Activated T-helper 17 cell treated with anti-CD3 and anti-CD28 coated beads, Interleukin-2, amount 50 U/mL, for 72 hours (primary cell): ENCODE results near the gene GOLGA1. TPM values are rescaled to one million over a fixed set of nuclear protein-coding genes. Genes with fewer than 3 reads are reported as not detected.

Experiments used
- ATAC-seq: fragments of 150-1000 bp; cut with Tn5 transposase; replicated peaks from 2 replicates; pipeline ENCODE4 v1.10.0; 2021; ENCODE audit warnings: mild to moderate bottlenecking, moderate library complexity
- H3K27ac Mint-ChIP-seq: one replicate; pipeline ENCODE4 v1.8.0; 2022; ENCODE audit warnings: mixed read lengths
- H3K27me3 Mint-ChIP-seq: one replicate; pipeline ENCODE4 v1.8.0; 2022; ENCODE audit warnings: mixed read lengths
- H3K36me3 Mint-ChIP-seq: one replicate; pipeline ENCODE4 v1.8.0; 2022; ENCODE audit warnings: low read depth, mild to moderate bottlenecking, mixed read lengths
- H3K4me1 Mint-ChIP-seq: one replicate; pipeline ENCODE4 v1.8.0; 2022; ENCODE audit warnings: mixed read lengths
- H3K4me3 Mint-ChIP-seq: one replicate; pipeline ENCODE4 v1.8.0; 2022; ENCODE audit warnings: mild to moderate bottlenecking, mixed read lengths
- H3K9me3 Mint-ChIP-seq: one replicate; pipeline ENCODE4 v1.8.0; 2022; ENCODE audit warnings: mixed read lengths
- total RNA-seq, 2 donors: library from RNA; stranded (reverse); gene quantifications; one replicate each; pipeline ENCODE4 v1.2.3, GENCODE V29; 2022

Gene GOLGA1
- total RNA-seq, 2 donors from 2014 or later: 19.7 to 39.8 TPM

GRCh38 chr9:124868511-124869465 is 72.1 kb downstream of the GOLGA1 start:
- H3K9me3 Mint-ChIP-seq: no peaks in the 10 kb centered on the region
- peak overlapping the region; percentile 90 for H3K4me3 Mint-ChIP-seq
- H3K27me3 Mint-ChIP-seq: no peaks in the 10 kb centered on the region
- ATAC-seq: peak; percentile 72
- peaks cover 57% of the 10 kb centered on the region for H3K36me3 Mint-ChIP-seq
- H3K4me1 Mint-ChIP-seq: peaks cover 28% of the 10 kb centered on the region
- peak overlapping the region; percentile 96 for H3K27ac Mint-ChIP-seq

- peak overlapping the region; percentile 56 for H3K27ac Mint-ChIP-seq
- peak overlapping the region; percentile 99 for H3K4me3 Mint-ChIP-seq
- H3K4me1 Mint-ChIP-seq: peaks cover 18% of the 10 kb centered on the region
- H3K27me3 Mint-ChIP-seq: no peaks in the 10 kb centered on the region
- peaks cover 50% of the 10 kb centered on the region for H3K36me3 Mint-ChIP-seq
- no peaks in the 10 kb centered on the region for H3K9me3 Mint-ChIP-seq
- ATAC-seq: no peak
Measured at GRCh38 chr9:124863371-124863871, 77.5 kb downstream of the GOLGA1 start.

DNA sequence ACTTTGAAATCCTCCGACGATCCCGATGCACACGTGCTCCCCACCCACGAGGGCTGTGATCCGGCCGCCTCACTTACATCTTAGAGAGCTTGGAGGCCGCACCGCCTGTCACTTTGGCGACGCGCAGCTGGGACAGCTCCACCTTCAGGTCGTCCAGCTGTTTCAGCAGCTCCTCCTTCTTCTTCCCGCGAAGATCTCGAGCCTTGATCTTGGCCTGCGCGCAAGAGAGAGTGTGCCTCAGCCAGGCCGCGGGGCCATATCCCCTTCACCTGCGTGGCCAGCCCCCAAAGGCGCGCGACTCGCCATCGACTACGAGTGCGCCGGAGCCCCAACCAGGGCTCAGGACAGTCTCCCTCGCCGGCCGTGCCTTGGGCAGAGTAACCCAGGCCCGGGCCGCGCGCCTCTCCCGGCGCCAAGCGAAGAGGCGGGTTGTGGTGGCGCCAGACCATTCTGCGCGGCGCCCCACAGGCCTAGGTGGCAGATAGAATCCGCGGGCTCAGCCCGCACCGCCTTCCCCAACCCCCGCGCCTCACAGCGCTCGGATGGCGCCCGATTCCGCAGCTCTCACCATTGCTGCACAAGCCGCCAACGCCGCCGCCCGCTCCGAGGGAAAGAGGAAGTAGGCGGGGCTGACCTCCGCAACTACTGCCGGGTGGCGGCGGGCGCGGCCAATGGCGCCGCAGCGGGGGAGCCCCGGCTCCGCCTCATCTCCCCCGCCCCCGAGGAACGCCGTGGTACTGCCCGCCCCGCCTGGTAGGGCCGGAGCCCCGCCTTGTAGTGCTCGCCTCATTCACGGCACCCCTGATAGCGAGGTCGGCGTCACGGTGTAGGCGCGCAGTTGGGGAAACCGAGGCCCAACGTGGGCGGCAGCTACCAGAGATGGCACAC is 79.3 kb downstream of the GOLGA1 start, which contains the start of the genes ARPC5L and RPL35:
Gene ARPC5L (plus strand): TSS at position 789 of the 888 bp plus-strand sequence. CDS start 7,161 bp downstream, outside the sequence.
Gene RPL35 (minus strand): TSS at position 616 of the 888 bp plus-strand sequence. CDS start 45 bp downstream, at position 571.
- peak; percentile 97 for ATAC-seq
- Mint-ChIP-seq H3K36me3 (peaks cover 57% of the 10 kb centered on the region), H3K4me1 (peaks cover 19% of the 10 kb centered on the region)

GRCh38 chr9:124860582-124861341 is 80.1 kb downstream of the GOLGA1 start:
- Mint-ChIP-seq H3K36me3 (peaks cover 58% of the 10 kb centered on the region), H3K27me3 (no peaks in the 10 kb centered on the region), H3K4me1 (peaks cover 18% of the 10 kb centered on the region), H3K4me3 (peak overlapping the region; percentile 99), H3K9me3 (no peaks in the 10 kb centered on the region), H3K27ac (peak overlapping the region; percentile 99)
- ATAC-seq: no peak

More for the DNA sequence above, 79.3 kb downstream of the GOLGA1 start, which contains the start of the genes ARPC5L and RPL35:
- Mint-ChIP-seq H3K4me3 (peak within 1 kb of the TSS; percentile 99), H3K27me3 (no peaks in the 10 kb centered on the region), H3K9me3 (no peaks in the 10 kb centered on the region), H3K27ac (peak within 1 kb of the TSS; percentile 99)

DNA sequence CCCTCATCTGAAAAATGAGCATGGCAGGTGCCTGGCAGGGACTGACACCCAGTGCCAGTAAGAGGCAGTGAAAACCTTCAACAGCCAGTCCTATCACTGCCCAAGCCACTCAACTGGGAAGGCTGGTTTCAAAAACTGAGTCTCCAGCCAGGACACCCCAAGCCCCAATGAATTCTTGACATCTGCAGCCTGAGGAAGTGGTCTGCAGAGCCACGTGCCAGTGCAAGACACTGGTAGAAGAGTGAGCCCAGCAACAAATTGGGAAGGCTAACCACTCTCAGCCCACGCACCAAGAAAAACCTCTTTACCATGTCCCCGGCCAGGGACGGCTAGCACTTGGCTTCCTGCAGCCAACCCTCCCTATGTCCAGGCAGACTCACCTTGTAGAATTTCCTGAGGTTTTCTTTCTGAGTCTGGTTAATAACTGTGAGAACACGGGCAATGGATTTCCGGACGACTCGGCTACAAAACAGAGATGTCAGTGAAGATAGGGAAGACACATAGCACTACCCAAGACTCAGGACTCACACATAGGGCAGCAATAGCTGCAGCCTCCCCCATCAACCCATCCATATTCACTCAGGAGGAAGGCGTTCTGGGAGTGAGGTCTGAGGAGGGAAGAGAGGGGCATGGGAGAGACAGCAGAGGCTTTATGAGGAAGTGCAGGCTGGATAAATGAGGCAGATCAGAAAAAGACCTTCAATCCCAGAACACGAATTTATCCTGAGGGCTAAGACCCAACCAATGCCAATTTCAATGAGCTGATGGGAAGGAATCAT is 80.9 kb downstream of the GOLGA1 start:
- no peaks in the 10 kb centered on the region for H3K9me3 Mint-ChIP-seq
- H3K27ac Mint-ChIP-seq: peak overlapping the region; percentile 99
- H3K36me3 Mint-ChIP-seq: peaks cover 58% of the 10 kb centered on the region
- no peak for ATAC-seq
- peaks cover 22% of the 10 kb centered on the region for H3K4me1 Mint-ChIP-seq
- H3K4me3 Mint-ChIP-seq: peak overlapping the region; percentile 99
- H3K27me3 Mint-ChIP-seq: no peaks in the 10 kb centered on the region

DNA sequence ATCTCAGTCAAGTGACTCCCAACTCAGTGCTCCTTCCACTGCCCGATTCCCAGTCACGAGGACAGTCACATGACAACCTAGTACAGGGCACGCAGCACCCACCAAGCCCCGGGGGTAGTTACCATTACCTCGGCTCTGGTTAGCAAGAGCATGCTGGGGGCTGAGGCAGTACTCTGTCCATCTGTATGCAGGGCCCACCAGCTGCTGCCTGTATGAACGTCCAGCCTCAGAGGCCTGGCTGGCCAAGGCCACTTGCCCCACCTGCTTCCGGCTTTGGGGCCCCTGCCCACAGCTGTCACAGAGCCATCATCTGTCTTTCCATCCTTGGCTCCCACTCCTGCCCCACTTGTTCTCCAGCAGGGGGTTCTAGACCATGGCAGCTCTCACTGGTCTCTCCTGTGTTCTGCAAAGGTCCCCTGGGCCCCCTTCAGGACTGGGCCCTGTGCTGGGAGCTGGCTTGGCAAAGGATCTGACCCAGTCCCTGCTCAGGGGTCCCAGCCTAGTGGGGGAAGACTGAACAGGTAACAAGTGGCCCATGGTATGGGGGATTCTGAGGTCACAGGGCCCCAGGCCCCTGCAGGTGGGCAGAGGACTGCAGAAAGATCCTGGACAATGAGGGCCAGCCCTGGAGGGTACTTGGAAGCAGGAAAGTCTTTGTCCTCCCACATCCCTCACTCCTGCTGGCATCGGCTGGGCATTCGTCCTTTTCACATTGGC is 82.4 kb downstream of the GOLGA1 start:
- H3K4me1 Mint-ChIP-seq: peaks cover 21% of the 10 kb centered on the region
- H3K4me3 Mint-ChIP-seq: peak overlapping the region; percentile 99
- H3K27ac Mint-ChIP-seq: peak overlapping the region; percentile 99
- peaks cover 58% of the 10 kb centered on the region for H3K36me3 Mint-ChIP-seq
- no peaks in the 10 kb centered on the region for H3K27me3 Mint-ChIP-seq
- H3K9me3 Mint-ChIP-seq: no peaks in the 10 kb centered on the region
- no peak for ATAC-seq

- peaks cover 22% of the 10 kb centered on the region for H3K4me1 Mint-ChIP-seq
- no peak for ATAC-seq
- H3K4me3 Mint-ChIP-seq: peak overlapping the region; percentile 21
Measured at GRCh38 chr9:124857533-124858162, 83.2 kb downstream of the GOLGA1 start.

GRCh38 chr9:124855944-124856765 is 84.7 kb downstream of the GOLGA1 start:
- H3K36me3 Mint-ChIP-seq: peaks cover 46% of the 10 kb centered on the region
- H3K4me1 Mint-ChIP-seq: peaks cover 23% of the 10 kb centered on the region
- no peaks in the 10 kb centered on the region for H3K9me3 Mint-ChIP-seq
- peak overlapping the region; percentile 80 for H3K27ac Mint-ChIP-seq
- no peaks in the 10 kb centered on the region for H3K27me3 Mint-ChIP-seq
- H3K4me3 Mint-ChIP-seq: no peak overlapping the region
- ATAC-seq: no peak

More at GRCh38 chr9:124857533-124858162, 83.2 kb downstream of the GOLGA1 start:
- no peaks in the 10 kb centered on the region for H3K9me3 Mint-ChIP-seq
- no peaks in the 10 kb centered on the region for H3K27me3 Mint-ChIP-seq
- peak overlapping the region; percentile 80 for H3K27ac Mint-ChIP-seq
- peaks cover 58% of the 10 kb centered on the region for H3K36me3 Mint-ChIP-seq

- no peak for ATAC-seq
- H3K27me3 Mint-ChIP-seq: no peaks in the 10 kb centered on the region
- H3K4me3 Mint-ChIP-seq: no peak overlapping the region
- peaks cover 40% of the 10 kb centered on the region for H3K36me3 Mint-ChIP-seq
- H3K4me1 Mint-ChIP-seq: peaks cover 23% of the 10 kb centered on the region
- H3K27ac Mint-ChIP-seq: peak overlapping the region; percentile 67
- no peaks in the 10 kb centered on the region for H3K9me3 Mint-ChIP-seq
Measured at GRCh38 chr9:124855566-124855943, 85.3 kb downstream of the GOLGA1 start.

DNA sequence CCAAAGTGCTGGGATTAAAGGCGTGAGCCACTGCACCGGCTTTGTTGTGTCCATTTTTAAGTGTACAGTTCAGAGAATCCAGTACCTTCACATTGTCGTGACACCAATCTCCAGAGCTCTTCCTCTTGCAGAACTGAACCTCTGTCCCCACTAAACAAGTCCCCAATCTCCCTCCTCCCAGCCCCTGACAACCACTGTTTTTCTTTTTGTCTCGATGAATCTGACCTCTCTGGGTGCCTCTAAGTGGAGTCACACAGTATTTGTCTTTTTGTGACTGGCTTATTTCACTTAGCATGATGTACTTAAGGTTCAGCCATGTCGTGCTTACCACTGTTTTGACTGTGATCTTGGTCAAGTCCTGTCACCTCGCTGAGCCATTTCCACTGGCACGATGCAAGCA is 86.1 kb downstream of the GOLGA1 start:
- H3K27ac Mint-ChIP-seq: peak overlapping the region; percentile 67
- no peak for ATAC-seq
- peaks cover 16% of the 10 kb centered on the region for H3K4me1 Mint-ChIP-seq
- no peaks in the 10 kb centered on the region for H3K9me3 Mint-ChIP-seq
- peaks cover 33% of the 10 kb centered on the region for H3K36me3 Mint-ChIP-seq
- H3K4me3 Mint-ChIP-seq: no peak overlapping the region
- H3K27me3 Mint-ChIP-seq: no peaks in the 10 kb centered on the region

DNA sequence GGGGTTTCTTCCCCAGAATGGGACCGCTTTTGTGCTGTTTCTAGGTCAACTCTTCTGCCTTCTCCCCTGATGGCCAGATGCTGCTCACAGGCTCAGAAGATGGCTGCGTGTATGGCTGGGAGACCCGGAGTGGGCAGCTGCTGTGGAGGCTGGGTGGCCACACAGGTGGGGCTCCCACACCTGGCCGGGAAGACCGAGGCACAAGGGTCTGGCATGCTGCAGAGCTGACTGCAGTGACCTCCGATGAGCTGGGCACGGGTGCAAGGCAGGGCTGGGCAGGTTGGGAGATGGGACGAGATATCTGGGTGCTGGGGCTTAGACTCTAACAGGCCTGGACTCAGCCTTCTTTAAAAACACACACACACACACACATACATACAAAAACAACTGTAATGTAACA is 86.7 kb downstream of the GOLGA1 start:
- H3K27me3 Mint-ChIP-seq: no peaks in the 10 kb centered on the region
- peaks cover 16% of the 10 kb centered on the region for H3K4me1 Mint-ChIP-seq
- peaks cover 26% of the 10 kb centered on the region for H3K36me3 Mint-ChIP-seq
- H3K4me3 Mint-ChIP-seq: no peak overlapping the region
- no peak overlapping the region for H3K27ac Mint-ChIP-seq
- no peak for ATAC-seq
- H3K9me3 Mint-ChIP-seq: no peaks in the 10 kb centered on the region
